Left ventricle myocardium superior (tissue), 1 donor: ENCODE results near the gene SRGAP1. TPM values are rescaled to one million over a fixed set of nuclear protein-coding genes. Genes with fewer than 3 reads are reported as not detected.
"Not testable (repeated sequence)": the region's sequence is repeated elsewhere in the genome, so short reads cannot be mapped to it uniquely, and the experiment has no call there.

Source experiments
- ATAC-seq: fragments of 200-7000 bp; cut with Tn5 transposase; one replicate; pipeline ENCODE4 v1.9.1; 2020; ENCODE audit warnings: mild to moderate bottlenecking, moderate library complexity
- DNase-seq: peaks from one replicate; pipeline ENCODE4 v3.0.0-alpha.2; 2020
- intact Hi-C: fragments of 100-400 bp; cut with micrococcal nuclease; formaldehyde crosslinking; loops from one replicate; pipeline ENCODE4 v1.11.0; 2022
- total RNA-seq: library from RNA; stranded (reverse); fragmentation: NEBNext Ultra II Directional; extraction: Animal tissue kit (Norgen Biotek cat#: 25700); gene quantifications from one replicate; pipeline ENCODE4 v1.2.1, GENCODE V29; 2021
- donor health status: DM: no; HTN: yes; CAD: no; lungs with severe emphysema.

SRGAP1 gene
- total RNA-seq, 1 donor from 2014 or later: 2.6 TPM

DNA sequence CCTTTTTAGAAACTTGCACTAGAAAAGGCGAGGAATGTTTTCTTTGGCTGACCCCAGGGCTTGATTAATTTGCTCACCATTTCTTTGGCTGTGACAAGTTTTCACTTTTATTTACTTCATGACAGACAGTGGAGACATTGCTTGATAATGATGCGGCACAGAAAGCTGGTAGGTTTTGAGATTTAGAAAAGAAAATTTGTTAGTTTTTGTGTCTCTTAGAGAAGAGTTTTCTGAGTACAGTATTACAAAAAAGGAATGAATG lies 18.4 kb downstream of the SRGAP1 start:
- ATAC-seq (no peak), DNase-seq (no peak)
- intact Hi-C loops: no loop called here

DNA sequence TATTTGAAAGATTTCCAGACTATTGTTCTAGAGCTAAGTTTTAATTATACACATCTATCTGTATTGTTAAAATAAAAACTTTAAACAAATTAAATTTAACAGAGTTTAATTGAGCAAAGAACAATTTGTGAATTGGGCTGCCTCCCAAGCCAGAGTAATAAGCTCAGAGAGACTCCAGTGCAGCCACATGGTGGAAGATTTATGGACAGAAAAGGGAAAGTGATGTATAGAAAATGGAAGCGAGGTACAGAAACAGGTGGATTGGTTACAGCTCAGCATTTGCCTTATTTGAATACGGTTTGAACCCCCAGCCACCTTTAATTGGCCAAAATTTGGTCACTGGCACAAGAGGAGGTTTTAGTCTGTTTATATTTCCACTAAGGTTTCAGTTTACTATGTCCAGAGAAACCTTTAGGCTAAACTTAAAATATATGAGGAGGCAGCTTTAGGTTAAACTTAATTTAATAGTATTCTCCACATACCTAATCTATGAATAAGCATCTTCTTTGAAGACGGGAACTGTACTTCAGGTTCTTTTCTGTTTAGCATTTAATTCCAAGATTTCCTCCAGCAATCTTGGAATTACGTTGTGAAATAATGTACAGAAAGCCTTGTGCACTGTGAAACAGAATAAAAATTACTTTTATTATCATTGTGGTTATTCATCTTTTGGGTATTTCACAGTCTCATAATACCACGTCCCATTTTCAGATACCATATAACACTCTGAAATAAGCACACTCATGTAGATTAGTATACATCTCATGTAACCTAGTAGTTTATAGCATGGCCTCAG lies 19.4 kb downstream of the SRGAP1 start:
- DNase-seq: no peak
- ATAC-seq: no peak
- intact Hi-C loops: no loop called here

DNA sequence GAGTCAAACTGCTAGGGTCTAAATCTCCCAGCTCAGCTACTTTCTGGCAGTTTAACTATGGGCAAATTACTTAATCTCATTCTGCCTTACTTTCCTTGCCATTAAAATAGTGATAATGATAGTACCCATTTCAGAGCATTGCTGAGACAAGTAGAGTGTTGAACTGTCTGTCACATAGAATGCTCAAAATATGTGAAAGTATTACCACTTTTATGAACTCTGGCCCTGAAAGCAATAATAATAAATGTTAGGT lies 19.9 kb downstream of the SRGAP1 start:
- ATAC-seq: no peak
- no peak for DNase-seq
- intact Hi-C loops: no loop called here

DNA sequence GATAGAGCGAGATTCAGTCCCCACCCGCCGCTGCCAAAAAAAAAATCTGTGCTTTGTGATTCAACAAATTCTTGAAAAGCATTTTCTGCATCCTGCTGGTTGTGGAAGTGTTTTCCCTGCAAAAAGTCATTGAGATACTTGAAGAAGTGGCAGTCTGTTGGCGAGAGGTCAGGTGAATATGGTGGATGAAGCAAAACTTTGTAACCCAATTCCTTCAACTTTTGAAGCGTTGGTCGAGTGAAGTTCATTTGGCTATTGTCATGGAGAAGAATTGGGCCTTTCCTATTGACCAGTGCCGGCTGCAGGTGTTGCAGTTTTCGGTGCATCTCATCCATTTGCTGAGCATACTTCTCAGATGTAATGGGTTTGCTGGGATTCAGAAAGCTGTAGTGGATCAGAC lies 20.9 kb downstream of the SRGAP1 start:
- DNase-seq: no peak
- ATAC-seq: no peak
- intact Hi-C loops: no loop called here

DNA sequence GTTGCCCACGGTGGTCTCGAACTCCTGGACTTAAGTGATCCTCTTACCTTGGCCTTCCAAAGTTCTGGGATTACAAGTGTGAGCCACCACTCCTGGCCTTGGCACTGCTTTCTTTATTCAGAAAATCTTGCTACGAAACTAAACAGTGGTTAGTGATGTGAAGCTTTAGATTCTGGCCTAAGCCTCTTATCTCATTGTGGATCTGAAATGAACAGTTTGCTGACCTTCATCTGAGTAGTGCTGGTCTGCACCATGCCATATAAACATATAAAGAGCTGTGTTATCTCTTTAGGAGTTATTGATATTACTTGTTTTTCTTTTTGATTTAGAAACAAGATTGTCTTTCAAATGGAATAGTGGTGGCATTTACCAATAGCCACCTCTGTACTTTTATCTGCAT lies 22.6 kb downstream of the SRGAP1 start:
- ATAC-seq (no peak), DNase-seq (no peak)
- intact Hi-C loops: no loop called here

DNA sequence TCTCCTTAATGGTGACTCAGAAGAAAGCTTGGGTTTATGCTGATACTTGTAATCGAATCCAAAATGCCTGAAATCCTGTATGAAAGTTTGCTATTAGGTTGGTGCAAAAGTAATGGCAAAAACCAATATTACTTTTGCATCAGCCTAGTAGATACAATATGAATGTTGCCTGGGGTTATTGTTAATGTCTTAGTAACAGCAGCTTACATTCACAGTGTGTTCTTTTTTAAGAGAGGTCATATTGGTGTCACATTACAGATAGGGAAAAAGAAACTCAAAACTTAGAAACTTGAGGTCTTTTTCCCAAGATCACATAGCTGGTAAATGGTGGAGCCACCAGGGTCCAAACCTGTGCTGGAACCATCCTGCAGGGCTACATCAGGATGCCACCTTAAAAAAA lies 25.2 kb downstream of the SRGAP1 start:
- DNase-seq (no peak), ATAC-seq (no peak)
- intact Hi-C loops: no loop called here

DNA sequence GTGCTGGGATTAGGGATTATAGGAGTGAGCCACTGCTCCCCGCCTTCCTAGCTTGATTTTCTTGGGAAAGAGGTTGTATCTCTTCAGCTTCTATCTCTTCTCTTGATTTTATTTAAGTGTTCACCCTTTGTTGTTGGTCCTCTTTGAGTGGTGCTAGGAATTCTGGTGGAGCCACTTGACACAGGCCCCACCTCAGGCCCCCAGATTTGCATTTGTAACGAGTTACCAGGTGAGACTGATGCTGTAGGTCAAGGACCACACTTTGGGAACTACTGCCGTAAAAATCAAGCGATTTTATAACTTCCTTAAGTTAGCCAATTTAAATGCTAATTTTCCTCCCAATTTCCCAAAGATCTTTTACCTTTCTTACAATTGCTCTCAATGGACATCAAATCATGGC lies 26.3 kb downstream of the SRGAP1 start:
- intact Hi-C loops: no loop called here
- no peak for DNase-seq
- ATAC-seq: no peak

DNA sequence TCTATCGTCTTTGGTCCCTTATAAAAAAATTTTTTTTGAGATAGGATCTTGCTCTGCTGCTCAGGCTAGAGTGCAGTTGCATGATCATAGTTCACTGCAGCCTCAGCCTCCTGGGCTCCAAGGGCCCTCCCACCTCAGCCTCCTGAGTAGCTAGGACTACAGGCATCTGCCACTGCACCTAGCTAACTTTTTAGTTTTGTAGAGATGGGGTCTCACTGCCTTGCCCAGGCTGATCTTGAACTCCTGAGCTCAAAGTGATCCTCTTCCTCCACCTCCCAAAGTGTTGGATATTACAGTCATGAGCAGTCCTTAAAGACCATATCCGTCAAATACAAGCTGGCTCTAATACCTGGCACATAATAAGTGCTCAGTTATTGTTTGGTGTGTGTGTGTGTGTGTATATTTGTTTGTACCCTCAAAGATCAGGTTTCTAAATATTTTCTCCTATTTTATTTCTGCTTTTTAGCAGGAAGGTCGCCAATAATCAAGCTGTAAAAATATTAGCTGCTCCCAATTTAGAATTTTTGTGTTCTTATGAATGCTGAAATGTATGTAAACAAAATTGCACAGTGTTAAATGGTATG lies 30.5 kb downstream of the SRGAP1 start:
- no peak for DNase-seq
- ATAC-seq: no peak
- intact Hi-C loops: no loop called here

DNA sequence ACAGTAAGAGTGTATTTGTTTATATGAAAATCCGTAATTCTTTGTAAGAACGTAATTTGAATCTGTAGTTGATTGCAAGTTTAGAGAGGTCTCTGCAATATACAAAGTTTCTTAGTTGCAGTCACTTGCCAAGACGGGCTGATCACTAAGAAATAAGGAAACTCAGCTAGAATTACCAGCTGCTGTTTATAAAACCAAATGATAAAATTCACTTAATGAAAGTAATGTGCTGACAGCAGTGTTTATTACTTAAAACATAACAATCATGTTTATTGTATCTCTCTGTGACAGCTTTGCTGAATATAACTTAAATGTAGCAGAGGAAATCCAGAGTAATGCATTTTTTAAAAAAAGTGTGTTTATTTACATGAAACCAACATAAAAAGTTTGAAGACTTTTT lies 31.2 kb downstream of the SRGAP1 start:
- intact Hi-C loops: no loop called here
- DNase-seq: no peak
- ATAC-seq: no peak

DNA sequence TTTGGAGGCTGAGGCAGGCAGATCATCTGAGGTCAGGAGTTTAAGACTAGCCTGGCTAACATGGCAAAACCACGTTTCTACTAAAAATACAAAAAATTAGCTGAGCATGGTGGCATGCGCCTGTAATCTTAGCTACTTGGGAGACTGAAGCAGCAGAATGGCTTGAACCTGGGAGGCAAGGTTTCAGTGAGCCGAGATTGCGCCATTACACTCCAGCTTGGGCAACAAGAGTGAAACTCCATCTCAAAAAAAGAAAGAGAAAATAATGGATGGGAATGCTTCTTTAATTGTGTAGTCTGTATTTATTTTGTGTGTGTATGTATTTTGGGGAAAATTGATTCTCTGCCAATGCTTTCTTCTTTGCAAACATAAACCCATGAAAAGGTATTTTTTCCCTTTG lies 32.5 kb downstream of the SRGAP1 start:
- ATAC-seq (no peak), DNase-seq (no peak)
- intact Hi-C loops: no loop called here

DNA sequence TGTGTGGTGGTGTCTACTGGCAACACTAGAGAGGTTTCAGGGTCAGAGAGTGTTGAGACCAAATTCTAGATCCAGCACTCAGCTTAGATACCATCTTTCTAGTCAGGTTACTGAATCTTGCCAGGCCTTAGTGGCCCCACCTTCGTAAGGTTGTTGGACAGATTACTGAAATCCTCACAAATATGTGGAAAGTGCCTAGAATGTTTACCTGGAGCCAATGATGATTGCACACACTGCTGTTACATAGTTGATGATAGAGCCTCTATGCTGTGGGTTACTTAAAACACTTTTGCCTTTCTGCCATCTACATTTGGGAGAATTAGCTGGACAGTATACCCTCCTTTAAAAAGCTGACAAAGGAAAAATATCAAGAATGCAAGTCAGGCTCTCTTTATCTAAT lies 33.2 kb downstream of the SRGAP1 start:
- no peak for ATAC-seq
- DNase-seq: no peak
- intact Hi-C loops: no loop called here

DNA sequence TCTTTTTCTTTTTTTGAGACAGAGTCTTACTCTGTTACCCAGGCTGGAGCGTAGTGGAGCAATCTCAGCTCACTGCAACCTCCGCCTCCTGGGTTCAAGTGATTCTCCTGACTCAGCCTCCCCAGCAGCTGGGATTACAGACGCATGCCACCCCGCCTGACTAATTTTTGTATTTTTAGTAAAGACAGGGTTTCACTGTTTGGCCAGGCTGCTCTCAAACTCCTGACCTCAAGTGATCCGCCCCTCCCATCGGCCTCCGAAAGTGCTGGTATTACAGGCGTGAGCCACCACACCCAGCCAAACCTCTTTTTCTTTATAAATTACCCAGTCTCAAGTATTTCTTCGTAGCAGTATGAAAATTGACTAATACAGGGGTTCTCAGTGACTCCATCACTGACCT lies 35.7 kb downstream of the SRGAP1 start:
- ATAC-seq, DNase-seq, intact Hi-C loops: not testable (repeated sequence)

DNA sequence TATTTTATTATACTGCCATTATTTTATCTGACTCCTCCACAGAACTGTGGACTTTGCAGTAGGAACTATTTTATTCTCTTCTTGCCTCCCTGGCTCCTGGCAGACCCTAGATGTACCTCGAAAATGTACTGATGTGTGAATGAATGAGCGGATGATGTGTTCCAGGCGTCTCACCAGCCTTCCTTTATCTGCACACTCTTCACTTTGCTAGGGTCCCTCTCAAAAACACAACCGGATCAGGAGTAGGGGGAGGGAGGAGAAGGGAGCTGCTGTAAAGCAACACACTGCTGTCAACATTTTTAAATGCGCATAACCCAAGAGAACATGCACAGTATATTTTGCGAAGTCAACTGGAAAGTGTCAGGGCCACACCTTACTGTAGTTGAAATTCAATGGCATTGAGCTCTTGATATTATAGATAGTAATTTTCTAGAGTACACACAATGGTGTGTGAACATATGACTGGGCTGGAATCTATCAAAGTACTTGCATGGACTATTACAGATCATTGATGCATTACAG lies 36.3 kb downstream of the SRGAP1 start:
- ATAC-seq: peak; percentile 50
- no peak for DNase-seq
- intact Hi-C loops: no loop called here

DNA sequence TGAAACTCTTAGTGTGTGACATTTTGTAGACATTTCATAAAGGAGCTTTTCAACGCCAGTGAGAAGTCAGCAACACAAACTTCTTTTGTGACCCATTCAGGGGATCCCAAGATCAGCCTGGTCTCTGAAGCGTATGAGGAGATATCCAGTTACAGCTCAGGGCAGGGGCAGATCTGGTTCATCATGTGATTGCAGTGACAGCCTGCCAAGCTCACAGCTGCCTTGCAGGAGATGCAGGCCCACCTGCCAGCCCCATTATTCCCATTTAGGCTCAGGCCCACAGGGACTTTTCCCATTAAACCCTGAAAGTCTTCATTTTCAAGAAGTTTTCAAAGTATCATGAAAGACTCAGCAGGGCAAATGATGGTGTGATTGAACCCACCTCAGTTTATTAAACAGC lies 38.3 kb downstream of the SRGAP1 start:
- ATAC-seq: peak; percentile 75
- intact Hi-C loops: no loop called here

DNA sequence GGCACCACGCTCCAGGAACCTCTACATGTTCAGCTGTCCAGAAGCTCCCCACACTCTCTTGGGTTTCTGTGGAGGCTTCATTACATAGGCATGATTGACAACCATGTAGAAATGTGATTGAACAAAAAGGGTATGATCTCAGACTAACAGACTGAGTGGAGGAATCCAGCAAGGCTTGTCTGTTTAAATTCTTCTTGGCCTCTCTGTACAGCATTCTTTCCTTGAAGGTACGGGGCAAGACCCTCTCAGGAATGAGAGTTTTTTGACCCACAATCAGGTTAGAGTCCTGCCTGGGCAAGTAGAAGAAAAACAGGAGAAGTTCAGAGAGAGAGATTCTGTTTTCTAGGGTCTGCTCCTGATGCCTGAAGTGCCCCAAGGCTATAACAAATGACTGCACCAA lies 40.9 kb downstream of the SRGAP1 start:
- intact Hi-C loops: no loop called here
- DNase-seq (no peak), ATAC-seq (no peak)

More for the DNA sequence above, 38.3 kb downstream of the SRGAP1 start:
- peak; percentile 43 for DNase-seq

DNA sequence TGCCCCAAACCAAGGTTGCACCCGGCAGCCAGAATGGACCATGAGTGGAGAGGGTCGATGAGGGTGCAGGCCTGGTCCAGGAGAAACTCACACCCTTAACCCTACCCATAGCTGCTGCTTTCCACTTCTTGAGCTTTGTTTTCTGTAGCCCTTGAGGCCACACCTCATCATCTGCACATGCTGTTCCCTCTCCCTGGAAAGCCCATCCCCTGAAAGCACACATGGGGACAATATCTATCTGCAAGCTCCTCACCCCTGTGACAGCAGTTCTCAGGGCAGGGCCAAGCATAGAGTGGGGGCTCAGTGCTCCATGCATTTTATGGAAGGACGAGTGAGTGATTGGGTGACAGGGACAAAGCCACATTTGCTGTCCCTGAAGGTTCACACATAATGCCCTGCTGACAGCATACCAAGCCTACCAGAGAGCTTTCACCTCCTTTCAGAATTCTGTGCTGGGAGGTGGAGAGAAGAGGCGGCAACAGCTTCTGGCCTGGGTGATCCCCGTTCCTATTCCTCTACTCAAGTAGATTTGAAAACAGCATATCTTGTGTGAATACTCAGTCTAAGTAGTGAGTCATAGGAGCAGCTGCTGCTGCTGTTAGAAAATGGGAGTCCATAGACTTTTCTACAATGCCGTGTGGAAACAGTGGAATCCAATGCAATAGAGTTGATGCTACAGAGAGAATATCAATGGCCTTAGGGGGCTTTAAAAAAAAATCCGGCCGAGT lies 44.6 kb downstream of the SRGAP1 start:
- ATAC-seq (peak; percentile 72), DNase-seq (no peak)
- intact Hi-C loops: no loop called here

DNA sequence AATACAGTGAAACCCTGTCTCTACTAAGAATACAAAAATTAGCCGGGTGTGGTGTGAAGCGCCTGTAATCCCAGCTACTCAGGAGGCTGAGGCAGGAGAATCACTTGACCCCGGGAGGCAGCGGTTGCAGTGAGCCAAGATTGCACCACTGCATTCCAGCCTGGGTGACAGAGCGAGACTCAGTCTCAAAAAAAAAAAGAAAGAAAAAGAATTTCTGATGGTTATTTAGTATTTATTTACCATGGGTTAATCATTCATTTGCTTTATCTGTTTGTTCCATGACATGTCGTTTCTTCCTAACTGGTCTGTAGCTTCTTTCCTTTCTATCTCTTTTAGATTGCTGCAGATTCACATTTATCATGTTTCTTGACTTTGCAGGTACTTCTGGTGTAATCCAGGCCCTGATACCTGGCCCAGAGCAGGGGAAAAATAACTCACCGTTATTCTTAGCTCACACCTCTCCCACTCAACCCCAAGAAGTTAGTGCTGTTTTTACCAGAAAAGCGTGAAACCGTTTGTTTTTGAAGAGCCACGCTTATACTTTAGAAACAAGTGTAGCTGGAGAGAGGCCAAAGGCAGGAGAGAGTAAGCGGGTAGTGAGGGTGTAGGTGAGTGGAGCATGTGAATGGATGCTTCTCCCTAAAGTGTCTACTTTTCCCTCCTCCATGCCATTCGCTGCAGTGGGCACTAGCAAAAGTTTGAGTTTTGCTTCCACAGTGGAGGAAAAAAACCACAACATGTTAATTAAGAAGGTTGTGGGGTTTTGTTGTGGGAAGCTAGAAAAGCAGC lies 45.4 kb downstream of the SRGAP1 start:
- DNase-seq (no peak), ATAC-seq (no peak)
- intact Hi-C loops: no loop called here

DNA sequence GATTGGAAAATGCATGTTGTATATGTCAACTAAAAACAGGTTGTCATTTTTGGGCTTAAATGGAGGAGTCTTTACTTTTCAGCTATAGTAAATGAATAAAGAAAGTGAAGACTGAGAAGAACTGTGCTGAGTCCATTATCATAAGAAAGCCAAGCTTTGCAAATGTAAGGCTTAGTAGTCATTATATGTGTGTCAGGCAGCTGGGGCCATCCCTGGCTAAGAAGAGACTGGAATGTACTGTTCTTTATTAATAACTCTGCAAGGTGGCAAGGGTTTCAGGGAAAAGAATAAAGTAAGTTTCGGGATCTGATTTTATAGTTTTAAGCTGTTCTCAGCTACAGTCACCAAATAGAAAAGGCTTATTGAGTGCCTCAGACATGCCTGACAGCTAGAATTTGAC lies 48.7 kb downstream of the SRGAP1 start:
- ATAC-seq (no peak), DNase-seq (no peak)
- intact Hi-C loops: no loop called here

DNA sequence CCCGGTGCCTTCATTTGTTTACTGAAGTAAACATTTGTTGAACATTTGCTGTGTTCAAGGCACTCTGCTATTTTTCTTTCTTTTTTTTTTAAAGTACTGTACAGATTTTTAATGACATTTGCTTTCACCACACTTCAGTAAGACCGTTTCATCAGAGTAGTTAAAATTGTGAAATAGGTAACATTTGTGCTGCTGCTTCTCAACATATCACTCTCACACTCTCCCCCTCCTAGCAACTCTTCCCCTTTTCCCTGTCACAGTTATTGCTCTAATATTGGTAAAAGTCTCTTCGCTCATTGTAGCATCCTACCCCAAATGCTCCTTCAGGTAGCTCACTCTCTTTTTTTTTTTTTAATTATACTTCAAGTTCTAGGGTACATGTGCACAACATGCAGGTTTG lies 49.6 kb downstream of the SRGAP1 start:
- ATAC-seq (no peak), DNase-seq (no peak)
- intact Hi-C loops: no loop called here

DNA sequence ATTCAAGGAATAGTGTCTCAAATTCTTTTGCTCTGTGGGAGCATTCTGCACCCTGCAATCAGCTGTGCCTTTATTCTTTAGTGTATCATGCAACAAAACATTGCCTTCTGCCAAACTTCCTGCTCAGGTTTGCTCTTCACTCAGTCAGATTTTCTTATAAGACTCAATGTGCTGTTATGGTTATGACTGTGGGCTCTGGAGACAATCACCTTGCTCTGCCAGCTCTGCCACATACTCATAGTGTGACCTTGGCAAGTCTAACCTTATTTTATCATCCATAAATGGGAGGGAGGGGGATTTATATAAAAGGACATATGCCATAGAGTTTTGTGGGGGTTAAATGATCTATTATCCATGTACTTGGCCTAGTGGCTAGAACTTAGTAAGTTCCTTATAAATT lies 51.3 kb downstream of the SRGAP1 start:
- no peak for ATAC-seq
- intact Hi-C loops: no loop called here
- no peak for DNase-seq
